ENCODE data around the gene SH3BGR.

SH3BGR gene

DNA sequence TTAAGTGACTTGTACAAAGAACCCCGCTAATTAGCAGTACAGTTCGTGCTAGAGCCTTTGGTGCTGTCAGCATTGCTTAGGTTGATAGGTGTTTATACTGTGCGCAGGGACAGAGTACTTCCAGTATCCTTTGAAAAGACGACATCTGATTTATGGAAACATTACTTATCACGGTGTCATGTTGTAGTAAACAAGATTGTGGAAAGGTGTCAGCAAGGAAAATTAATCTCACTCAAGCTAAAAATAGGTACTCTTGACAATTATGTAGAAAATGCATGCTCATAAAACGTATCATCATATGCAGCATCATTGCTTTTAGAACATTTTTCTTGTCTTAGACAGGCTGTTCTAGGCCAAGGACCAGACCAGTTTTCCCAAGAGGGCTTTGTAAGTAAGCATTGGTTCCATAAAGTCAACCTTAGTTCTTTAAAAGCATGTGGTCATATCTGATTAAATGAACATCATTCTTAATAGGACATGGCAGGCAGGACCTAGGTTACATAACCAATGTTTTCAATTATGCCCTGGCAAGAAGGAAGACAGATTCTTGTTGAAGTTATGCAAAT lies 33.0 kb downstream of the SH3BGR start:
- TF ChIP-seq ZBTB7A (IDR thresholded peaks at IDR 0.05; ENCODE audit: low read depth): no peak
- TF ChIP-seq NFIC (IDR thresholded peaks at IDR 0.05): no peak
- no peak for TF ChIP-seq YY1 (IDR thresholded peaks at IDR 0.05; ENCODE audit: low read depth)
- no peak for TF ChIP-seq TAF1 (IDR thresholded peaks at IDR 0.05; ENCODE audit: low read depth)
- no peak for TF ChIP-seq EGR1 (IDR thresholded peaks at IDR 0.05)
- TF ChIP-seq, protein P1, sequence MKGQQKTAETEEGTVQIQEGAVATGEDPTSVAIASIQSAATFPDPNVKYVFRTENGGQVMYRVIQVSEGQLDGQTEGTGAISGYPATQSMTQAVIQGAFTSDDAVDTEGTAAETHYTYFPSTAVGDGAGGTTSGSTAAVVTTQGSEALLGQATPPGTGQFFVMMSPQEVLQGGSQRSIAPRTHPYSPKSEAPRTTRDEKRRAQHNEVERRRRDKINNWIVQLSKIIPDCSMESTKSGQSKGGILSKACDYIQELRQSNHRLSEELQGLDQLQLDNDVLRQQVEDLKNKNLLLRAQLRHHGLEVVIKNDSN (IDR thresholded peaks at IDR 0.05): no peak
- TF ChIP-seq REST (IDR thresholded peaks at IDR 0.05; ENCODE audit: low read depth): no peak
- no peak for TF ChIP-seq RAD21 (IDR thresholded peaks at IDR 0.05; ENCODE audit: low read depth)
- TF ChIP-seq EP300 (IDR thresholded peaks at IDR 0.05; ENCODE audit: borderline replicate concordance): no peak
- no peak for TF ChIP-seq CREB1 (IDR thresholded peaks at IDR 0.05; ENCODE audit: low read depth)

GRCh38 chr21:39489380-39489924 lies 37.7 kb downstream of the SH3BGR start:
- TF ChIP-seq NFIC (IDR thresholded peaks at IDR 0.05) (no peak), TAF1 (IDR thresholded peaks at IDR 0.05; ENCODE audit: low read depth) (no peak), TCF12 (IDR thresholded peaks at IDR 0.05; ENCODE audit: low read depth) (no peak), MAX (IDR thresholded peaks at IDR 0.05) (no peak), CEBPB (IDR thresholded peaks at IDR 0.05) (no peak), CREB1 (IDR thresholded peaks at IDR 0.05; ENCODE audit: low read depth) (no peak), FOXM1 (IDR thresholded peaks at IDR 0.05; ENCODE audit: borderline replicate concordance, low read depth) (no peak), RAD21 (IDR thresholded peaks at IDR 0.05; ENCODE audit: low read depth) (no peak), ZBTB7A (IDR thresholded peaks at IDR 0.05; ENCODE audit: low read depth) (no peak), REST (IDR thresholded peaks at IDR 0.05; ENCODE audit: low read depth) (no peak), YY1 (IDR thresholded peaks at IDR 0.05; ENCODE audit: low read depth) (no peak), EP300 (IDR thresholded peaks at IDR 0.05; ENCODE audit: borderline replicate concordance) (no peak)
- TF ChIP-seq, protein P1 (IDR thresholded peaks at IDR 0.05): no peak

- no peak for TF ChIP-seq NFIC (IDR thresholded peaks at IDR 0.05)
- TF ChIP-seq TEAD4 (IDR thresholded peaks at IDR 0.05): no peak
- no peak for TF ChIP-seq REST (IDR thresholded peaks at IDR 0.05; ENCODE audit: low read depth)
- TF ChIP-seq RAD21 (IDR thresholded peaks at IDR 0.05; ENCODE audit: low read depth): no peak
- TF ChIP-seq EGR1 (IDR thresholded peaks at IDR 0.05): no peak
- TF ChIP-seq, protein P1 (IDR thresholded peaks at IDR 0.05): no peak
- no peak for TF ChIP-seq CEBPB (IDR thresholded peaks at IDR 0.05)
- TF ChIP-seq TCF12 (IDR thresholded peaks at IDR 0.05; ENCODE audit: low read depth): no peak
- TF ChIP-seq TAF1 (IDR thresholded peaks at IDR 0.05; ENCODE audit: low read depth): no peak
- TF ChIP-seq FOXM1 (IDR thresholded peaks at IDR 0.05; ENCODE audit: borderline replicate concordance, low read depth): no peak
- no peak for TF ChIP-seq MAX (IDR thresholded peaks at IDR 0.05)
- TF ChIP-seq CREB1 (IDR thresholded peaks at IDR 0.05; ENCODE audit: low read depth): no peak
- TF ChIP-seq EP300 (IDR thresholded peaks at IDR 0.05; ENCODE audit: borderline replicate concordance): no peak
- no peak for TF ChIP-seq ZBTB7A (IDR thresholded peaks at IDR 0.05; ENCODE audit: low read depth)
- no peak for TF ChIP-seq YY1 (IDR thresholded peaks at IDR 0.05; ENCODE audit: low read depth)
Measured at GRCh38 chr21:39499156-39499555, 47.4 kb downstream of the SH3BGR start.

DNA sequence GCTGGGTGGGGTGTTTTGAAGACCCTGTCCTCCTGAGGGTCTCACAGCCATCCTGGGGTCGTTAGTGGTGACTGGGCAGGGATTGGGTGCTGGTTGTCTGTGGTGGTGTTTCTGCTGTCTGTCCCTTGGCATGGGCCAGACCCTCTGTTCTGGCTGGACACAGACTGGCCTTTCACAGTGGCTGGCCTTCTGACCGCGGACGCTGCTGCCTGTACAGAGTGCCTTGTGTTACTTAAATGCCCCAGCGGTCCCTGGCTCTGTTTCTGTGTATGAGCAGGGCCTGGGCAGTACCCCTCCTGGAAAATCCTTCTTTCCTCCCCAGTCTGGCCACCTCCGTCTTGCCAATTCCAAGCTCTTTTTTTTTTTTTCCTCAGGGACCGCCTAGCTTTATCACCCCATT lies 50.9 kb downstream of the SH3BGR start:
- TF ChIP-seq ZBTB7A (IDR thresholded peaks at IDR 0.05; ENCODE audit: low read depth) (no peak), EGR1 (IDR thresholded peaks at IDR 0.05) (no peak), TAF1 (IDR thresholded peaks at IDR 0.05; ENCODE audit: low read depth) (no peak), EP300 (IDR thresholded peaks at IDR 0.05; ENCODE audit: borderline replicate concordance) (no peak), NFIC (IDR thresholded peaks at IDR 0.05) (no peak), TCF12 (IDR thresholded peaks at IDR 0.05; ENCODE audit: low read depth) (no peak), MAX (IDR thresholded peaks at IDR 0.05) (no peak), FOXM1 (IDR thresholded peaks at IDR 0.05; ENCODE audit: borderline replicate concordance, low read depth) (no peak), CEBPB (IDR thresholded peaks at IDR 0.05) (no peak), CREB1 (IDR thresholded peaks at IDR 0.05; ENCODE audit: low read depth) (no peak), TEAD4 (IDR thresholded peaks at IDR 0.05) (no peak), YY1 (IDR thresholded peaks at IDR 0.05; ENCODE audit: low read depth) (no peak), RAD21 (IDR thresholded peaks at IDR 0.05; ENCODE audit: low read depth) (no peak)
- TF ChIP-seq, protein P1 (IDR thresholded peaks at IDR 0.05): no peak
